HG03097 (cell line): ENCODE results near the gene TNFAIP3.
"Not testable (repeated sequence)": the region's sequence is repeated elsewhere in the genome, so short reads cannot be mapped to it uniquely, and the experiment has no call there.

ENCODE experiments used
- ATAC-seq: cut with Tn5 transposase; IDR thresholded peaks from one replicate; pipeline ENCODE4 v1.9.1; 2021; ENCODE audit not compliant: unreplicated experiment, low FRiP score

TNFAIP3 gene

GRCh38 chr6:137866914-137867684 is at the start of gene TNFAIP3:
Gene TNFAIP3, plus strand, starts transcription at chr6:137867259. Its CDS starts 3,969 bp downstream, at chr6:137871228.
- ATAC-seq: peak; percentile 70

GRCh38 chr6:137818440-137818839 is 48.6 kb upstream of the TNFAIP3 start:
- no peak for ATAC-seq

GRCh38 chr6:137819740-137820139 is 47.3 kb upstream of the TNFAIP3 start:
- no peak for ATAC-seq

GRCh38 chr6:137820425-137820824 is 46.6 kb upstream of the TNFAIP3 start:
- no peak for ATAC-seq

GRCh38 chr6:137820952-137821351 is 46.1 kb upstream of the TNFAIP3 start:
- ATAC-seq: no peak

GRCh38 chr6:137821491-137821890 is 45.6 kb upstream of the TNFAIP3 start:
- no peak for ATAC-seq

- ATAC-seq: no peak
Observed at GRCh38 chr6:137823826-137824555, 43.1 kb upstream of the TNFAIP3 start.

- no peak for ATAC-seq
Observed at GRCh38 chr6:137824556-137824879, 42.5 kb upstream of the TNFAIP3 start.

- ATAC-seq: no peak
Observed at GRCh38 chr6:137824896-137825295, 42.2 kb upstream of the TNFAIP3 start.

GRCh38 chr6:137827411-137827940 is 39.6 kb upstream of the TNFAIP3 start:
- ATAC-seq: no peak

GRCh38 chr6:137827977-137828810 is 38.9 kb upstream of the TNFAIP3 start:
- peak; percentile 40 for ATAC-seq

GRCh38 chr6:137829641-137830083 is 37.4 kb upstream of the TNFAIP3 start:
- ATAC-seq: no peak

- no peak for ATAC-seq
Observed at GRCh38 chr6:137830511-137830911, 36.5 kb upstream of the TNFAIP3 start.

GRCh38 chr6:137832110-137832509 is 34.9 kb upstream of the TNFAIP3 start:
- no peak for ATAC-seq

- no peak for ATAC-seq
Observed at GRCh38 chr6:137834508-137834907, 32.6 kb upstream of the TNFAIP3 start.

GRCh38 chr6:137836788-137837187 is 30.3 kb upstream of the TNFAIP3 start:
- ATAC-seq: no peak

- not testable (repeated sequence) for ATAC-seq
Observed at GRCh38 chr6:137838090-137838489, 29.0 kb upstream of the TNFAIP3 start.

GRCh38 chr6:137838597-137838996 is 28.5 kb upstream of the TNFAIP3 start:
- ATAC-seq: not testable (repeated sequence)

- no peak for ATAC-seq
Observed at GRCh38 chr6:137839076-137839475, 28.0 kb upstream of the TNFAIP3 start.

- ATAC-seq: no peak
Observed at GRCh38 chr6:137840252-137840651, 26.8 kb upstream of the TNFAIP3 start.

GRCh38 chr6:137843211-137843610 is 23.8 kb upstream of the TNFAIP3 start:
- no peak for ATAC-seq
